Left lung (tissue), 10 donors: ENCODE results near the gene TNFSF8. TPM values are rescaled to one million over a fixed set of nuclear protein-coding genes. Genes with fewer than 3 reads are reported as not detected.

Source experiments
- ATAC-seq: fragments of 200-7000 bp; cut with Tn5 transposase; one replicate; pipeline ENCODE4 v1.9.1; 2020; ENCODE audit warnings: moderate library complexity
- DNase-seq, 4 donors: peaks; one replicate each; pipeline ENCODE4 v3.0.0-alpha.2; 2013 to 2020
- H3K27ac ChIP-seq, 2 donors: fragments of 200-600 bp; sonication (generic) in 1 of 2; one replicate each; pipeline versions ENCODE4 v1.5.0 to v1.8.0; 2020 to 2021
- H3K27me3 ChIP-seq, 2 donors: fragments of 200-600 bp; sonication (generic) in 1 of 2; one replicate each; pipeline versions ENCODE4 v1.5.0 to v1.8.0; 2020 to 2021
- H3K36me3 ChIP-seq, 2 donors: fragments of 200-600 bp; sonication (generic) in 1 of 2; one replicate each; pipeline versions ENCODE4 v1.5.0 to v1.8.0; 2020 to 2021
- H3K4me1 ChIP-seq, 2 donors: fragments of 200-600 bp; one replicate each; pipeline ENCODE4 v1.8.0; 2021
- H3K4me3 ChIP-seq, 2 donors: fragments of 200-600 bp; sonication (generic) in 1 of 2; one replicate each; pipeline versions ENCODE4 v1.5.0 to v1.8.0; 2020 to 2021; ENCODE audit warnings: mild to moderate bottlenecking in 1 of 2
- H3K9me3 ChIP-seq, 2 donors: fragments of 200-600 bp; sonication (generic) in 1 of 2; one replicate each; pipeline versions ENCODE4 v1.5.0 to v1.8.0; 2020 to 2021
- intact Hi-C, 2 donors: fragments of 100-400 bp; cut with DNase I; formaldehyde crosslinking; loops; one replicate each; pipeline versions ENCODE4 v1.11.2 to v1.14.2; 2022
- polyA plus RNA-seq, 6 donors: library from polyadenylated mRNA; unstranded; fragments of 120-200 nt; gene quantifications; one replicate each; pipeline ENCODE4 v1.2.1, GENCODE V29; 2013; ENCODE audit not compliant: insufficient read length in 6 of 6
- total RNA-seq, 2 donors: library from RNA; stranded (reverse); fragmentation: NEBNext Ultra II Directional; extraction: Animal tissue kit (Norgen Biotek cat#: 25700); gene quantifications; one replicate each; pipeline ENCODE4 v1.2.1, GENCODE V29; 2021
- TF ChIP-seq, protein P1 (sequence below), 2 donors: fragments of 200-600 bp; sonication (generic) in 1 of 2; IDR thresholded peaks; one replicate each; pipeline versions ENCODE4 v1.5.0 to v1.8.0; 2021; ENCODE audit warnings: antibody characterized with exemption in 2 of 2
- donor health status: DM: no; HTN: yes; CAD: no.
- donor health status: DM: no; HTN: no; CAD: no.

The TNFSF8 gene
- total and polyA plus RNA-seq, 8 donors, result 2.1 to 23.8 (median 8.5) TPM

DNA sequence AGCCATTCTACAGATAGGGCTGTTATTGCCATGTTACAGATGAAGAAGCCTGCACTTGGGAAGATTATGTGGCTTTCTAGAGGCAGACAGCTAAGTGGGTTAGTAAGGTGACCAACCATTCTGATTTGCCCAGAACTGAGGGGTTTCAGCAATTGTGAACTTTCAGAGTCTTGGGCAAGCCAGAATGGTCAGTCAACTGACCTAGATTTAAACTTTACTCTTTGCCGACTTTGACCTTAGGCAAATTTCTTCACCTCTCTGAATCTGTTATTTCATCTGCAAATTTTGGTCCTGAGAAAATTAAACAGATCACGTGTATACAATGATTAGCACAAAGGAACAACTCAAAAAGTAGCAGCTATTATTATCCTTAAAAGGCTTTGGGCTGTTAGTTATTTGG, 20.4 kb upstream of the TNFSF8 start:
- Histone ChIP-seq H3K27me3 (no peaks in the 10 kb centered on the region), H3K27ac (no peak overlapping the region), H3K36me3 (no peaks in the 10 kb centered on the region), H3K9me3 (no peaks in the 10 kb centered on the region), H3K4me1 (peaks cover 6 to 30% of the 10 kb centered on the region in 2 donors), H3K4me3 (no peak overlapping the region)
- DNase-seq (no peak), ATAC-seq (no peak)
- TF ChIP-seq, protein P1, sequence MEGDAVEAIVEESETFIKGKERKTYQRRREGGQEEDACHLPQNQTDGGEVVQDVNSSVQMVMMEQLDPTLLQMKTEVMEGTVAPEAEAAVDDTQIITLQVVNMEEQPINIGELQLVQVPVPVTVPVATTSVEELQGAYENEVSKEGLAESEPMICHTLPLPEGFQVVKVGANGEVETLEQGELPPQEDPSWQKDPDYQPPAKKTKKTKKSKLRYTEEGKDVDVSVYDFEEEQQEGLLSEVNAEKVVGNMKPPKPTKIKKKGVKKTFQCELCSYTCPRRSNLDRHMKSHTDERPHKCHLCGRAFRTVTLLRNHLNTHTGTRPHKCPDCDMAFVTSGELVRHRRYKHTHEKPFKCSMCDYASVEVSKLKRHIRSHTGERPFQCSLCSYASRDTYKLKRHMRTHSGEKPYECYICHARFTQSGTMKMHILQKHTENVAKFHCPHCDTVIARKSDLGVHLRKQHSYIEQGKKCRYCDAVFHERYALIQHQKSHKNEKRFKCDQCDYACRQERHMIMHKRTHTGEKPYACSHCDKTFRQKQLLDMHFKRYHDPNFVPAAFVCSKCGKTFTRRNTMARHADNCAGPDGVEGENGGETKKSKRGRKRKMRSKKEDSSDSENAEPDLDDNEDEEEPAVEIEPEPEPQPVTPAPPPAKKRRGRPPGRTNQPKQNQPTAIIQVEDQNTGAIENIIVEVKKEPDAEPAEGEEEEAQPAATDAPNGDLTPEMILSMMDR (IDR thresholded peaks at IDR 0.05), result no peak
- intact Hi-C loops, result no loop called here

DNA sequence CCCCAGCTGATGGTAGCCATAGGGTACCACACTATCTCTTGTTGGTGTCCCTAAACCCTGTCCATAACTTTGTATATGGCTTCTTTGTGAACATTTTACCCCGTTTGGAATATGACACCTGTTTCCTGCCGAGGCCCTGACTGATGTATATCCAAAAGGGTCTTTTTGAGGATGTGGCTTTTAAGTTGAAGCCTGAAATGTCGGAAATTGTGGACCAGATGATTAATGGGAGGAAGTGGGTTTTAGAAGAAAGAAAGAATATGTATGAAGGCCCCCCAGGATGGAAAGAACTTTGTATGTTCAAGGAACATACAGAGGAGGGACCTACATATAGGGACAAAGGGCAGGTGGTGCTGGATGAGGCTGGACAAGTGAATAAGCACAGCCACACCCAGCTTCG, 16.7 kb upstream of the TNFSF8 start:
- no peaks in the 10 kb centered on the region for H3K36me3 ChIP-seq
- intact Hi-C loops, result no loop called here
- no peak for ATAC-seq
- H3K27me3 ChIP-seq, result no peaks in the 10 kb centered on the region
- no peak overlapping the region for H3K4me3 ChIP-seq
- DNase-seq, result no peak
- H3K9me3 ChIP-seq, result no peaks in the 10 kb centered on the region
- TF ChIP-seq, protein P1 (IDR thresholded peaks at IDR 0.05), result no peak
- H3K27ac ChIP-seq, result no peak overlapping the region
- no peaks in the 10 kb centered on the region for H3K4me1 ChIP-seq

DNA sequence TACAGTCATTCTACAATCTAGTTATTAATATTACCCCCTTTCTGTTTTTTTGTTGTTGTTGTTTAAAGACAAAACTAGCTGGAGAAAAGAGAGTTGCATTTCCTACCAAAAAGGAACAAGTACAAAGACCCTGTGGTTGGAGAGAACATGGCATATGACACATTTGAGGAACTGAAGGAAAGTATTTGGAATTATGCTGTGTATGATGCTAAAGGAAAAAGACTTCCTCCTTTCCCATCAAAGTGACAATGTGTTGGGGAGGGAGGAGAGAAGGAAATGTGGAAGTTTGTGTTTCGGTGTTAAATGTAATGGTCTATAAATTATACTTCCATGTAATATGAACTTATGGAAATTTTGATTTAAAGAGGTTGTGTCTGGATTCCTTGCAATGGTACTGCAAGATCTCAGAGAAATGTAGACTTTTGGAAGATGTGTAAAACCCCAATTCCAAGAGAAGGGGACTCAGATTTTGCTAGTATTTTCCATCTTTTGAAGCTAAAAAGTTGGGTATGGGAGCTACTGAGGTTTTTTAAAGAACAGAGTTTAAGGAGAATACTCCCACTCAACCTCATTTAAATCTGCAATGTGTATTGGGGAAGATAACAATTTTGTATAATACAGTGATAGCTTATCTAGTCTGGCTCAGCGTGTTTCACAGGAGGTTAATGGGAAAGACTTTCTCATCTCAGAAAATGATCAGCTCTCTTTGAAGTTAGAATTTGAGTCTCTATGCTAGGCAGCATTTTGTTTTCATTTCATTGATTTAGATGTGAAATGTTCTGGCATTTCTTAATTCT, 15.4 kb upstream of the TNFSF8 start:
- Histone ChIP-seq H3K27ac (no peak overlapping the region), H3K9me3 (no peaks in the 10 kb centered on the region), H3K4me1 (no peaks in the 10 kb centered on the region), H3K27me3 (no peaks in the 10 kb centered on the region), H3K36me3 (no peaks in the 10 kb centered on the region), H3K4me3 (no peak overlapping the region)
- intact Hi-C loops, result no loop called here
- DNase-seq (no peak), ATAC-seq (no peak)
- TF ChIP-seq, protein P1 (IDR thresholded peaks at IDR 0.05), result no peak

DNA sequence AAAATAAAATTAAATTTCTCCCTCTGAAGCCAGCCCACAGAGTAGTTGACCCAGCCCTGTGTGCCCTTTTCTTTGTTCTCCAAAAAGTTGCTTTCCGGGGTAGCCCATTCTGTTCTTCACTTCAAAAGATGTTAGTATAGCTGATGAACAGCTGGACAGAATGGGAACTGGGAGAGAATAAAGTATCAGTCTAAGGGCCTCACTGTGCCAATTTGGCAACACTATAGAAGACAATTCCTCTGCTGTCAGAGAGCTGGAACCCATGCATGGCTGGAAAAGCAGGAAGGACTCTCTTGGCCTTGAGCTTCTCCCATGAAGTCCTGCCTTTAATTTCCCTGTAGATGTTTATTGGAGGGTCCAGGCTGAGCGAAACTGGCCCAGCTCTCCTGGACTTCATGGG, 11.0 kb upstream of the TNFSF8 start:
- ATAC-seq, result no peak
- H3K4me3 ChIP-seq, result no peak overlapping the region

More for the DNA sequence above, 11.0 kb upstream of the TNFSF8 start:
- Histone ChIP-seq H3K4me1 (peaks cover 0 to 25% of the 10 kb centered on the region in 2 donors), H3K9me3 (no peaks in the 10 kb centered on the region), H3K27ac (no peak overlapping the region), H3K27me3 (no peaks in the 10 kb centered on the region), H3K36me3 (no peaks in the 10 kb centered on the region)
- TF ChIP-seq, protein P1 (IDR thresholded peaks at IDR 0.05), result no peak
- DNase-seq, result no peak
- intact Hi-C loops, result no loop called here
